Measurements from ENCODE around the gene CDC5L. TPM values are rescaled to one million over a fixed set of nuclear protein-coding genes. Genes with fewer than 3 reads are reported as not detected.
A peak's percentile ranks its signal among the peaks of the same experiment; 100 is the strongest.

The CDC5L gene
- 18.4 to 23.2 TPM (median 19.0 TPM) in 3 replicates for total RNA-seq
- long read RNA-seq, full-length matches to known transcripts = 73 of 82 reads
- long read RNA-seq, partial matches to known transcripts = 4 of 82 reads
- long read RNA-seq, other reads (novel, unspliced or antisense) = 5 of 82 reads

GRCh38 chr6:44387346-44388134, at the start of gene CDC5L:
Gene CDC5L (plus strand): TSS chr6:44387706. CDS start chr6:44387824, 118 bp downstream.
- Mint-ChIP-seq H3K36me3 (ENCODE audit: low read depth) (peaks cover 7% of the 10 kb centered on the region), H3K27me3 (ENCODE audit: low read depth) (no peaks in the 10 kb centered on the region), H3K9me3 (ENCODE audit: low read depth) (no peaks in the 10 kb centered on the region), H3K27ac (ENCODE audit: unreplicated experiment) (peak within 1 kb of the TSS; percentile 99), H3K4me3 (ENCODE audit: unreplicated experiment) (peak within 1 kb of the TSS; percentile 97), H3K4me1 (ENCODE audit: low read depth) (peaks cover 39% of the 10 kb centered on the region)
- no peak for TF ChIP-seq CTCF (IDR thresholded peaks at IDR 0.05)
- peak; percentile 95 for DNase-seq (ENCODE audit: low spot score)

- peaks cover 36% of the 10 kb centered on the region for H3K27me3 Mint-ChIP-seq (ENCODE audit: low read depth)
- H3K4me3 Mint-ChIP-seq (ENCODE audit: unreplicated experiment) = no peak overlapping the region
- TF ChIP-seq CTCF (IDR thresholded peaks at IDR 0.05) = peak; percentile 91
- no peak overlapping the region for H3K27ac Mint-ChIP-seq (ENCODE audit: unreplicated experiment)
- no peaks in the 10 kb centered on the region for H3K36me3 Mint-ChIP-seq (ENCODE audit: low read depth)
- H3K9me3 Mint-ChIP-seq (ENCODE audit: low read depth) = no peaks in the 10 kb centered on the region
- DNase-seq (ENCODE audit: low spot score) = no peak
- peaks cover 6% of the 10 kb centered on the region for H3K4me1 Mint-ChIP-seq (ENCODE audit: low read depth)
These were observed 49.0 kb upstream of the CDC5L start for GRCh38 chr6:44338228-44339122.

- Mint-ChIP-seq H3K9me3 (ENCODE audit: low read depth) (no peaks in the 10 kb centered on the region), H3K4me1 (ENCODE audit: low read depth) (peaks cover 6% of the 10 kb centered on the region), H3K27me3 (ENCODE audit: low read depth) (peaks cover 39% of the 10 kb centered on the region), H3K4me3 (ENCODE audit: unreplicated experiment) (no peak overlapping the region), H3K27ac (ENCODE audit: unreplicated experiment) (no peak overlapping the region), H3K36me3 (ENCODE audit: low read depth) (no peaks in the 10 kb centered on the region)
- no peak for DNase-seq (ENCODE audit: low spot score)
- no peak for TF ChIP-seq CTCF (IDR thresholded peaks at IDR 0.05)
These were observed 48.2 kb upstream of the CDC5L start for GRCh38 chr6:44339301-44339700.

- no peak for DNase-seq (ENCODE audit: low spot score)
- H3K27me3 Mint-ChIP-seq (ENCODE audit: low read depth) = peaks cover 43% of the 10 kb centered on the region
- no peak for TF ChIP-seq CTCF (IDR thresholded peaks at IDR 0.05)
- no peaks in the 10 kb centered on the region for H3K9me3 Mint-ChIP-seq (ENCODE audit: low read depth)
- peaks cover 6% of the 10 kb centered on the region for H3K4me1 Mint-ChIP-seq (ENCODE audit: low read depth)
- no peak overlapping the region for H3K27ac Mint-ChIP-seq (ENCODE audit: unreplicated experiment)
- H3K36me3 Mint-ChIP-seq (ENCODE audit: low read depth) = no peaks in the 10 kb centered on the region
- H3K4me3 Mint-ChIP-seq (ENCODE audit: unreplicated experiment) = no peak overlapping the region
These were observed 47.5 kb upstream of the CDC5L start for GRCh38 chr6:44339763-44340625.
